Skeletal muscle cell (primary cell): ENCODE data around the gene WDR26.
"Not testable (repeated sequence)": the region's sequence is repeated elsewhere in the genome, so short reads cannot be mapped to it uniquely, and the experiment has no call there.

Source experiments
- DNase-seq: peaks from one replicate; pipeline ENCODE4 v3.0.0-alpha.2; 2010; ENCODE audit warnings: low read depth
- H3K4me3 ChIP-seq: 2 replicates; pipeline ENCODE4 v1.5.1; 2011; ENCODE audit warnings: low read depth, mild to moderate bottlenecking, control low read depth, low read length, moderate library complexity

Gene WDR26

DNA sequence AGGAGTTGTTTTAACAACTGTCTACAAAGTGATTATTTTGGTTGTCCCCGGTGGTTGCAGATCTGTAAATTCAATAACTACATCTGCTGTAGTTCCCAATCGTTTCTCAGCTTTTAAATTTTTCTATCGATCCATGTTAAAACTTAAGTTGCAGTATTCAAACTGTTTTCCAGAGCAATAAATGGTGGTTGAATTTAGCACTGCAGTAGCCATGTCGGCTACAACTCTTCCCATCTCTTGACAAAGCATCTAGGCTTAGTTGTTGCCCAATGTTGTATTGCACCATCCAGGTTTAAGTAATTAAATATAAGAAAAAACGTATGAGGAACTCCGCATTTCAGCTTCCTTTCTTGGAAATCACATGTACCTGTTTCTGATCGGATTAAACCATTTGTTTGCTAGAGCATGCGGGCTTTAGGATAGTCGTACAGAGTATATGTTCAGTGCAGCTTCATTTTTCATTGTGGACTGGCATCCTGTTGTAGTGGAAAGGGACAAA lies 76.9 kb downstream of the WDR26 start:
- DNase-seq = no peak

GRCh38 chr1:224356685-224357625 lies 77.6 kb downstream of the WDR26 start, which contains the start of gene CNIH4:
CNIH4 (plus strand) TSS chr1:224356879; CDS start chr1:224356925, 46 bp downstream.
- peak; percentile 85 for DNase-seq
- peak within 1 kb of the TSS; percentile 82 for H3K4me3 ChIP-seq

More for the DNA sequence above, 76.9 kb downstream of the WDR26 start:
- H3K4me3 ChIP-seq = peak overlapping the region; percentile 82

DNA sequence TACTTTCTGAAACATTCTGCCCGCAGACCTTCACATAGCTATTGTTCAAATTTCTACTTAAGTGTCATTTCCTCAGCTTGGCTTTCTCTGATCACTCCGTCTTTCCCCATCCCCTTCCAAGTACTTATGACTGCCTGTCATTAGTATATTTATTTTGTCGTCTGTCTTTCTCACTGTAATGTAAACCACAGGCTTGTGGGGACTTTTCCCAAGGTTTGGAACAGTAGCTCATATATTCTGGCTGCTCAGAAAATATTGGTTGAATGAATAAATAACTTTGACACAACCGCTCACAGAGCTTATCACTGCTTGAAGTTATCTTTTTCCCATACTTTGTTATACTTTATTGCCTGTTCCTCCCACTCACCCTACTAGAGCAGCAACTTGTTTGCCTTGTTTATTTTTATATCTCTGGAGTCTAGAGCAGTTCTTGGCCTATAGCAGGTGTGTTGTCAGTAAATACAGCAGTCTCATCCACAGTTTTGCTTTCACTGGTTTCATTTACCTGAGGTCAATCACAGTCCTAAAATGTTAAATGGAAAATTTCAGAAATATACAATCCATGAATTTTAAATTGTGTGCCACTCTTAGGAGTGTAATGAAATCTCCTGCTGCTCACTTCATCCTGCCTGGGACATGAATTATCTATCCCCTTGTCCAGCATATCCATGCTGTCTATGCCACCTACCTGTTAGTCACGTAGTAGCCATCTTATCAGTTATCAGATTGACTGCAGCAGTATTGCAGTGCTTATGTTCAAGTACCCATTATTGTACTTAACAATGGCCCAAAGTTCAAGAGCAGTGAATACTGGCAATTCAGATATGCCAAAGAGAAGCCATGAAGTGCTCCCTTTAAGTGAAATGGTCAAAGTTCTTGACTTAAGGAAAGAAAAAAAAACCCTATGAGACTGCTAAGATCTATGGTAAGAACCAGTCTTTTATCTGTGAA lies 80.3 kb downstream of the WDR26 start:
- H3K4me3 ChIP-seq = no peak overlapping the region
- DNase-seq = no peak

DNA sequence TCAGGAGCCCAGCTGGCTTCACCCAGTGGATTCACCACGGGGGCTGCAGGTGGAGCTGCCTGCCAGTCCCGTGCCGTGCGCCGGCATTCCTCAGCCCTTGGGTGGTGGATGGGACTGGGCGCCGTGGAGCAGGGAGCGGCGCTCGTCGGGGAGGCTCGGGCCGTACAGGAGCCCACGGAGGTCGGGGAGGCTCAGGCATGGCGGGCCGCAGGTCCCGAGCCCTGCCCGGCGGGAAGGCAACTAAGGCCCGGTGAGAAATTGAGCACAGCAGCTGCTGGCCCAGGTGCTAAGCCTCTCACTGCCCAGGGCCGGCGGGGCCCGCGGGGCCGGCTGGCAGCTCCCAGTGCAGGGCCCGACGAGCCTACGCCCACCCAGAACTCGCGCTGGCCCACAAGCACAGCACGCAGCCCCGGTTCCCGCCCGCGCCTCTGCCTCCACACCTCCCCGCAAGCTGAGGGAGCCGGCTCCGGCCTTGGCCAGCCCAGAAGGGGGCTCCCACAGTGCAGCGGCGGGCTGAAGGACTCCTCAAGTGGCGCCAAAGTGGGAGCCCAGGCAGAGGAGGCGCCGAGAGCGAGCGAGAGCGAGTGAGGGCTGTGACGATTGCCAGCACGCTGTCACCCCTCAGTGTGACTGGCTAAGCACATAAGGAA lies 82.0 kb downstream of the WDR26 start:
- not testable (repeated sequence) for DNase-seq

DNA sequence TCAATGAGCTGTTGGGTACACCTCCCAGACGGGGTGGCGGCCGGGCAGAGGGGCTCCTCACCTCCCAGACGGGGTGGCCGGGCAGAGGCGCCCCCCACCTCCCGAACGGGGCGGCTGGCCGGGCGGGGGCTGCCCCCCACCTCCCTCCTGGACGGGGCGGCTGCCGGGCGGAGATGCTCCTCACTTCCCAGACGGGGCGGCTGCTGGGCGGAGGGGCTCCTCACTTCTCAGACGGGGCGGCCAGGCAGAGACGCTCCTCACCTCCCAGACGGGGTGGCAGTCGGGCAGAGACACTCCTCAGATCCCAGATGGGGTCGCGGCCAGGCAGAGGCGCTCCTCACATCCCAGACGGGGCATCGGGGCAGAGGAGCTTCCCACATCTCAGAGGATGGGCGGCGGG lies 84.9 kb downstream of the WDR26 start:
- DNase-seq, H3K4me3 ChIP-seq: not testable (repeated sequence)

More for the DNA sequence above, 82.0 kb downstream of the WDR26 start:
- H3K4me3 ChIP-seq = not testable (repeated sequence)

- H3K4me3 ChIP-seq = no peak overlapping the region
- DNase-seq = no peak
Measured at GRCh38 chr1:224348137-224348536, 86.5 kb downstream of the WDR26 start.

DNA sequence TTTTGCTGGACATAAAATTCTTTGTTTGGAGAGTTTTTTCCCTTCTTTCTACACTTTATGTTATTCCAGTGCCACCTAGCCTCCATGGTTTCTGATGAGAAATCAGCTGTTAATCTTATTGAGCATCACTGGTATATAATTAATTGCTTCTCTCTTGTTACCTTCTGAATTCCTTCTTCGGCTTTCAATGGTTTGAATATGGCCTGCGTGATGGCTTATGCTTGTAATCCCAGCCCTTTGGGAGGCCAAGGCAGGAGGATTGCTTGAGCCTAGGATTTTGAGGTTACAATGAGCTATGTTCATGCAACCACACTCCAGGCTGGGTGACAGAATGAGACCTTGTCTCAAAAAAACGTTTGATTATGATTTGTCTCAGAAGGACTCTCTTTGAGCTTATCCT lies 90.9 kb downstream of the WDR26 start:
- no peak overlapping the region for H3K4me3 ChIP-seq
- no peak for DNase-seq

DNA sequence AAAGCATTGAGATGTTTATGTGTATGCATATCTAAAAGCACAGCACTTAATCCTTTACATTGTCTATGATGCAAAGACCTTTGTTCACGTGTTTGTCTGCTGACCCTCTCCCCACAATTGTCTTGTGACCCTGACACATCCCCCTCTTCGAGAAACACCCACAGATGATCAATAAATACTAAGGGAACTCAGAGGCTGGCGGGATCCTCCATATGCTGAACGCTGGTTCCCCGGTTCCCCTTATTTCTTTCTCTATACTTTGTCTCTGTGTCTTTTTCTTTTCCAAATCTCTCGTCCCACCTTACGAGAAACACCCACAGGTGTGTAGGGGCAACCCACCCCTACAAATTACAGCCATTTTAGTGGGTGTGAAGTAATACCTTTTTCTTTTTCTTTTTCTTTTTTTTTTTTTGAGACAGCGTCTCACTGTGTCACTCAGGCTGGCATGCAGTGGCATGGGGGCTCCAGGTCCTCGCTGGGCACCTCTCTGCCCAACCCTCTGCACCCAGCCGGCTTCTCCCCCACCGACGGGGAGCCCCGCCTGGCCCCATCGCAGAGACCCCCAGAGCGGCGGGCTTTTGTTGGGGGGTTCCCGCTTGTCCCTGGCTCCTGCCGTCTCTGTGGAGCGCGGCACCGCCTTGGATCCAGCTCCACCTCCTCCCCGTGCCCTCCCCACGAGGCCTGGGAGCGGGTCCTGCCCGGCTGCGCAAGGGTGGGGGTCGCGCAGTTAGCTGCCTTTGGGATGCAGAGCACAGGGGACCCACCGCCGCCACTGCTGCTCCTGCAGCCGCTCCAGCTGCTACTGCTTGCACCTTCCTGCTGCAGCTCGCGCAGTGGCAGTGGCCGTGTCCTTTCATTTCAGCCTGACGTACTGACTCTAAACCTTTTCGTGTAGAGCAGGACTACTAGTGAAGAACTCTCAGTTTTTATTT lies 93.9 kb downstream of the WDR26 start:
- not testable (repeated sequence) for DNase-seq

GRCh38 chr1:224339442-224340033 lies 95.1 kb downstream of the WDR26 start:
- DNase-seq = no peak
- no peak overlapping the region for H3K4me3 ChIP-seq

More for the DNA sequence above, 93.9 kb downstream of the WDR26 start:
- peak overlapping the region; percentile 54 for H3K4me3 ChIP-seq

GRCh38 chr1:224338150-224338838 lies 96.3 kb downstream of the WDR26 start:
- H3K4me3 ChIP-seq = no peak overlapping the region
- no peak for DNase-seq
